IMR-90 (cell line): Measurements from ENCODE around the gene SFSWAP. TPM values are rescaled to one million over a fixed set of nuclear protein-coding genes. Genes with fewer than 3 reads are reported as not detected.

Experiments
- ATAC-seq: fragments of 200-7000 bp; cut with Tn5 transposase; 2 replicates; pipeline ENCODE4 v1.9.1; 2020; ENCODE audit warnings: low read depth, mild to moderate bottlenecking, moderate library complexity
- BruUV-seq: library from RNA; stranded (reverse); fragments of 400-500 nt; replicated peaks from 2 replicates; lab custom pipeline; 2021; lab: Mats Ljungman, UMichigan
- CTCF ChIA-PET: fragments of 300-600 bp; formaldehyde crosslinking; extraction: SDS; loops from one replicate; lab custom pipeline; 2021; ENCODE audit warnings: antibody characterized with exemption; lab: Yijun Ruan, JAX
- POLR2A ChIA-PET: fragments of 300-600 bp; sonication (Branson Sonifier 250); formaldehyde crosslinking; loops from one replicate; lab custom pipeline; 2022; ENCODE audit warnings: antibody characterized with exemption; ENCODE audit not compliant: unreplicated experiment; lab: Charles Lee
- DNase-seq: peaks from one replicate; pipeline ENCODE4 v3.0.0; 2013
- H2AFZ ChIP-seq: replicated peaks from 2 replicates; pipeline ENCODE3; 2013; ENCODE audit warnings: low read length, mild to moderate bottlenecking; ENCODE audit not compliant: poor library complexity
- H2AK5ac ChIP-seq: 2 replicates; pipeline ENCODE4 v1.6.1; 2013; ENCODE audit warnings: low read depth, low read length, inconsistent platforms
- H2AK9ac ChIP-seq: replicated peaks from 2 replicates; pipeline ENCODE3; 2013; ENCODE audit warnings: mild to moderate bottlenecking, low read depth, low read length, moderate library complexity; ENCODE audit not compliant: poor library complexity
- H2BK120ac ChIP-seq: 2 replicates; pipeline ENCODE4 v1.6.1; 2013; ENCODE audit warnings: low read depth, low read length, inconsistent platforms
- H2BK15ac ChIP-seq: 3 replicates; pipeline ENCODE4 v1.6.1; 2013; ENCODE audit warnings: low read depth, low read length, inconsistent platforms
- H2BK20ac ChIP-seq: 2 replicates; pipeline ENCODE4 v1.6.1; 2013; ENCODE audit warnings: low read depth, mild to moderate bottlenecking, inconsistent platforms, low read length, moderate library complexity
- H2BK5ac ChIP-seq: 2 replicates; pipeline ENCODE4 v1.6.1; 2013; ENCODE audit warnings: mild to moderate bottlenecking, low read depth, low read length, inconsistent platforms; ENCODE audit not compliant: poor library complexity, severe bottlenecking
- H3K14ac ChIP-seq: replicated peaks from 2 replicates; pipeline ENCODE4 v1.6.1; 2013; ENCODE audit warnings: low read depth, low read length, inconsistent platforms
- H3K18ac ChIP-seq: 2 replicates; pipeline ENCODE4 v1.6.1; 2013; ENCODE audit warnings: low read depth, low read length, control low read depth
- H3K23ac ChIP-seq: 2 replicates; pipeline ENCODE4 v1.6.1; 2013; ENCODE audit warnings: low read depth, low read length, inconsistent platforms
- H3K27ac ChIP-seq: 2 replicates; pipeline ENCODE4 v1.5.1; 2013; ENCODE audit warnings: mild to moderate bottlenecking, control low read depth, low read length; ENCODE audit not compliant: insufficient read depth
- H3K27me3 ChIP-seq: 2 replicates; pipeline ENCODE4 v1.6.1; 2013; ENCODE audit warnings: low read length; ENCODE audit not compliant: control insufficient read depth, insufficient read depth
- H3K36me3 ChIP-seq: 2 replicates; pipeline ENCODE4 v1.6.1; 2013; ENCODE audit warnings: low read length, mixed read lengths; ENCODE audit not compliant: control insufficient read depth, insufficient read depth
- H3K4ac ChIP-seq: 2 replicates; pipeline ENCODE4 v1.6.1; 2013; ENCODE audit warnings: low read depth, low read length, inconsistent platforms
- H3K4me1 ChIP-seq: 2 replicates; pipeline ENCODE4 v1.6.1; 2013; ENCODE audit warnings: low read length, mixed read lengths; ENCODE audit not compliant: control insufficient read depth, insufficient read depth
- H3K4me2 ChIP-seq: 2 replicates; pipeline ENCODE4 v1.6.1; 2013; ENCODE audit warnings: low read depth, mild to moderate bottlenecking, control low read depth, low read length, moderate library complexity
- H3K4me3 ChIP-seq: 2 replicates; pipeline ENCODE4 v1.5.1; 2013; ENCODE audit warnings: low read depth, mild to moderate bottlenecking, control low read depth, low read length, moderate library complexity; ENCODE audit not compliant: insufficient read depth
- H3K56ac ChIP-seq: 2 replicates; pipeline ENCODE4 v1.6.1; 2013; ENCODE audit warnings: low read length, inconsistent platforms; ENCODE audit not compliant: insufficient read depth; ENCODE audit errors: extremely low read depth
- H3K79me1 ChIP-seq, 2 experiments: 2 replicates each; pipeline ENCODE4 v1.6.1; 2013; ENCODE audit warnings: low read length in 2 of 2, inconsistent platforms in 1 of 2, low read depth in 1 of 2
- H3K9ac ChIP-seq: 2 replicates; pipeline ENCODE4 v1.6.1; 2013; ENCODE audit warnings: low read depth, low read length, control low read depth
- H3K9me1 ChIP-seq: 2 replicates; pipeline ENCODE4 v1.6.1; 2013; ENCODE audit warnings: low read length, inconsistent platforms; ENCODE audit not compliant: insufficient read depth
- H3K9me3 ChIP-seq: 2 replicates; pipeline ENCODE4 v1.6.1; 2013; ENCODE audit warnings: low read length; ENCODE audit not compliant: control insufficient read depth, insufficient read depth
- H4K20me1 ChIP-seq: 2 replicates; pipeline ENCODE4 v1.6.1; 2013; ENCODE audit warnings: low read length, inconsistent platforms; ENCODE audit not compliant: insufficient read depth
- H4K5ac ChIP-seq: 2 replicates; pipeline ENCODE4 v1.6.1; 2013; ENCODE audit warnings: mild to moderate bottlenecking, low read depth, low read length, control low read depth
- H4K8ac ChIP-seq, 2 experiments: 2 replicates each; pipeline ENCODE4 v1.6.1; 2013; ENCODE audit warnings: low read depth in 2 of 2, low read length in 2 of 2, control low read depth in 1 of 2, inconsistent platforms in 1 of 2
- H4K91ac ChIP-seq: 2 replicates; pipeline ENCODE4 v1.6.1; 2013; ENCODE audit warnings: low read depth, low read length, inconsistent platforms; ENCODE audit not compliant: insufficient read depth
- CEBPB ChIP-seq: IDR thresholded peaks from 2 replicates; pipeline ENCODE4 v1.6.1; 2012; ENCODE audit warnings: low read depth, low read length, improper control_type of control experiment
- CHD1 ChIP-seq: IDR thresholded peaks from 2 replicates; pipeline ENCODE4 v1.6.1; 2012; ENCODE audit warnings: low read depth, low read length, improper control_type of control experiment
- MAFK ChIP-seq: IDR thresholded peaks from 2 replicates; pipeline ENCODE4 v1.6.1; 2012; ENCODE audit warnings: low read depth, low read length, improper control_type of control experiment
- NFE2L2 ChIP-seq: fragments of 150-350 bp; IDR thresholded peaks from 2 replicates; pipeline ENCODE4 v1.6.1; 2016; ENCODE audit warnings: low read depth, mild to moderate bottlenecking, low read length
- POLR2A ChIP-seq: IDR thresholded peaks from 2 replicates; pipeline ENCODE4 v1.6.1; 2012; ENCODE audit warnings: mild to moderate bottlenecking, low read depth, low read length
- RAD21 ChIP-seq: IDR thresholded peaks from 2 replicates; pipeline ENCODE4 v1.6.1; 2012; ENCODE audit warnings: low read length, improper control_type of control experiment
- RCOR1 ChIP-seq: IDR thresholded peaks from 2 replicates; pipeline ENCODE4 v1.6.1; 2012; ENCODE audit warnings: mild to moderate bottlenecking, low read length, improper control_type of control experiment; ENCODE audit not compliant: insufficient replicate concordance
- RFX5 ChIP-seq: IDR thresholded peaks from 2 replicates; pipeline ENCODE4 v1.8.0; 2012; ENCODE audit warnings: low read depth, mild to moderate bottlenecking, low read length, moderate library complexity
- USF2 ChIP-seq: fragments of 150-350 bp; IDR thresholded peaks from 2 replicates; pipeline ENCODE4 v1.6.1; 2017; ENCODE audit warnings: mild to moderate bottlenecking, antibody characterized with exemption, low read length, low read depth
- WGBS, 2 experiments: methylation state at CpG; one replicate each; pipeline versions ENCODE4 v1.1.5 to v1.1.7; 2013; ENCODE audit warnings: missing lambda C conversion rate in 2 of 2; ENCODE audit not compliant: insufficient read length in 1 of 2; ENCODE audit errors: extremely low coverage in 2 of 2; 5-methylcytosine and 5-hydroxymethylcytosine counted together
- dilution Hi-C: fragments of 300-500 bp; cut with HindIII; formaldehyde crosslinking; loops from one replicate; pipeline ENCODE4 v1.14.3; 2018; ENCODE audit warnings: low sequenced_read_pairs; ENCODE audit not compliant: unreplicated experiment
- in situ Hi-C: fragments of 300-500 bp; cut with MboI; formaldehyde crosslinking; loops from 3 replicates; pipeline ENCODE4 v1.14.3; 2019; ENCODE audit warnings: low sequenced_read_pairs, inconsistent platforms, mixed read lengths
- intact Hi-C: fragments of 100-400 bp; cut with micrococcal nuclease; formaldehyde crosslinking; loops from 2 replicates; pipeline ENCODE4 v1.10.0; 2022
- polyA plus RNA-seq, 3 experiments: library from polyadenylated mRNA; depleted of rRNA; stranded (reverse); fragments of >200 nt; gene quantifications; 2 replicates each; pipeline ENCODE4 v1.2.3, GENCODE V29; 2012; ENCODE audit warnings: low replicate concordance in 1 of 3
- total RNA-seq: library from RNA; depleted of rRNA; stranded (reverse); fragments of >200 nt; gene quantifications from 2 replicates; pipeline ENCODE4 v1.2.3, GENCODE V29; 2012

The SFSWAP gene
- total and polyA plus RNA-seq, 2 of the 4 experiments (the other 2 are of a cell fraction) = 19.7 to 22.4 TPM

GRCh38 chr12:131764738-131765137 is 53.8 kb downstream of the SFSWAP start:
- Histone ChIP-seq H3K18ac (no peak overlapping the region), H3K79me1 (peaks cover 0 to 6% of the 10 kb centered on the region in 2 experiments; a peak in 1 of 4 replicates), H3K27ac (no peak overlapping the region), H3K4me3 (no peak overlapping the region), H3K56ac (no peak overlapping the region), H3K9me3 (no peaks in the 10 kb centered on the region), H3K9ac (no peak overlapping the region), H3K4me2 (no peak overlapping the region), H2AK5ac (no peak overlapping the region), H4K91ac (no peak overlapping the region), H2BK120ac (no peak overlapping the region), H2BK15ac (no peak overlapping the region), H3K36me3 (peaks cover 58% of the 10 kb centered on the region), H2AK9ac (no peak overlapping the region), H3K14ac (no peak overlapping the region), H3K23ac (no peak overlapping the region), H2BK5ac (no peak overlapping the region), H4K20me1 (no peaks in the 10 kb centered on the region), H2AFZ (no peak overlapping the region), H4K5ac (no peak overlapping the region), H3K4ac (no peak overlapping the region), H3K27me3 (no peaks in the 10 kb centered on the region), H3K9me1 (no peaks in the 10 kb centered on the region; the same call in 1 of the 2 replicates), H4K8ac (no peak overlapping the region), H2BK20ac (no peak overlapping the region), H3K4me1 (no peaks in the 10 kb centered on the region)
- dilution Hi-C loops = no loop called here
- ChIA-PET CTCF (no interaction called here), POLR2A (no interaction called here)
- WGBS, 2 experiments = 89% methylated on average over 4 of the region's 9 CpGs; no CpG with 5 or more reads in 1 of the 2 experiments
- intact Hi-C loops = no loop called here
- ATAC-seq = no peak
- no peak for TF ChIP-seq MAFK
- no peak for TF ChIP-seq NFE2L2
- no peak for TF ChIP-seq CHD1
- no peak for TF ChIP-seq USF2
- no peak for TF ChIP-seq RCOR1
- no peak for TF ChIP-seq RFX5
- no peak for TF ChIP-seq POLR2A
- no peak for TF ChIP-seq RAD21
- TF ChIP-seq CEBPB = no peak
- in situ Hi-C loops = no loop called here
- no TSS peak for BruUV-seq
- no peak for DNase-seq
